GM08714 (cell line): ENCODE results near the gene SMG6.
"Not testable (repeated sequence)": the region's sequence is repeated elsewhere in the genome, so short reads cannot be mapped to it uniquely, and the experiment has no call there.

Experiments
- H3K4me3 ChIP-seq: fragments of 200-500 bp; sonication (Bioruptor generic); 2 replicates; pipeline ENCODE4 v1.5.1; 2014; ENCODE audit warnings: mild to moderate bottlenecking, low read length, inconsistent platforms
- ZNF274 ChIP-seq: IDR thresholded peaks from 2 replicates; pipeline ENCODE4 v1.6.1; 2012; ENCODE audit warnings: mild to moderate bottlenecking, low read depth, low read length

The SMG6 gene

GRCh38 chr17:2143332-2143731 is 160.3 kb downstream of the SMG6 start:
- H3K4me3 ChIP-seq, result no peak overlapping the region
- no peak for TF ChIP-seq ZNF274

- H3K4me3 ChIP-seq, result not testable (repeated sequence)
These were observed 160.9 kb downstream of the SMG6 start for GRCh38 chr17:2142682-2143081.

GRCh38 chr17:2140683-2141082 is 162.9 kb downstream of the SMG6 start:
- TF ChIP-seq ZNF274, result no peak
- H3K4me3 ChIP-seq, result no peak overlapping the region

- H3K4me3 ChIP-seq, result no peak overlapping the region
- TF ChIP-seq ZNF274, result no peak
These were observed 164.8 kb downstream of the SMG6 start for GRCh38 chr17:2138761-2139160.

GRCh38 chr17:2138318-2138717 is 165.3 kb downstream of the SMG6 start:
- TF ChIP-seq ZNF274, result no peak
- H3K4me3 ChIP-seq, result no peak overlapping the region; the same call in 1 of the 2 replicates

GRCh38 chr17:2137342-2138098 is 166.1 kb downstream of the SMG6 start:
- H3K4me3 ChIP-seq, result peak overlapping the region; percentile 38; the same call in 1 of the 2 replicates
- TF ChIP-seq ZNF274, result no peak

- TF ChIP-seq ZNF274, result no peak
- no peak overlapping the region for H3K4me3 ChIP-seq
These were observed 167.3 kb downstream of the SMG6 start for GRCh38 chr17:2136241-2136640.

GRCh38 chr17:2128011-2128410 is 175.6 kb downstream of the SMG6 start:
- TF ChIP-seq ZNF274, result no peak
- H3K4me3 ChIP-seq, result no peak overlapping the region

GRCh38 chr17:2125013-2125535 is 178.5 kb downstream of the SMG6 start:
- no peak for TF ChIP-seq ZNF274
- H3K4me3 ChIP-seq, result no peak overlapping the region

- no peak overlapping the region for H3K4me3 ChIP-seq
- no peak for TF ChIP-seq ZNF274
These were observed 179.2 kb downstream of the SMG6 start for GRCh38 chr17:2124391-2124790.

- no peak for TF ChIP-seq ZNF274
- no peak overlapping the region for H3K4me3 ChIP-seq
These were observed 180.0 kb downstream of the SMG6 start for GRCh38 chr17:2123375-2124251.

GRCh38 chr17:2122641-2123302 is 180.8 kb downstream of the SMG6 start:
- TF ChIP-seq ZNF274, result no peak
- H3K4me3 ChIP-seq, result no peak overlapping the region; the same call in 1 of the 2 replicates

GRCh38 chr17:2120586-2121335 is 182.8 kb downstream of the SMG6 start:
- no peak overlapping the region for H3K4me3 ChIP-seq
- no peak for TF ChIP-seq ZNF274

- TF ChIP-seq ZNF274, result no peak
- H3K4me3 ChIP-seq, result no peak overlapping the region
These were observed 190.3 kb downstream of the SMG6 start for GRCh38 chr17:2113279-2113622.

- no peak for TF ChIP-seq ZNF274
- H3K4me3 ChIP-seq, result no peak overlapping the region
These were observed 191.9 kb downstream of the SMG6 start for GRCh38 chr17:2111691-2112090.
